Left lobe of liver (tissue), 2 donors: Measurements from ENCODE around the gene PNPLA1. TPM values are rescaled to one million over a fixed set of nuclear protein-coding genes. Genes with fewer than 3 reads are reported as not detected.

Experiments used
- ATAC-seq: fragments of 200-7000 bp; cut with Tn5 transposase; one replicate; pipeline ENCODE4 v1.9.1; 2020; ENCODE audit warnings: mild to moderate bottlenecking, moderate library complexity
- DNase-seq: peaks from one replicate; pipeline ENCODE4 v3.0.0-alpha.2; 2020; ENCODE audit warnings: low spot score
- total RNA-seq: library from RNA; stranded (reverse); gene quantifications from one replicate; pipeline ENCODE4 v1.2.1, GENCODE V29; 2021
- donor health status: DM: no; HTN: no; CAD: no; lungs with moderate emphysema.
- donor health status: DM: no; HTN: yes; CAD: no.

PNPLA1 gene
- total RNA-seq, 1 donor from 2014 or later: not detected

- ATAC-seq: no peak
Measured at GRCh38 chr6:36284359-36284758, 14.5 kb downstream of the PNPLA1 start.

GRCh38 chr6:36285187-36285671, 15.4 kb downstream of the PNPLA1 start:
- no peak for DNase-seq
- no peak for ATAC-seq

More at GRCh38 chr6:36284359-36284758, 14.5 kb downstream of the PNPLA1 start:
- DNase-seq: no peak

DNA sequence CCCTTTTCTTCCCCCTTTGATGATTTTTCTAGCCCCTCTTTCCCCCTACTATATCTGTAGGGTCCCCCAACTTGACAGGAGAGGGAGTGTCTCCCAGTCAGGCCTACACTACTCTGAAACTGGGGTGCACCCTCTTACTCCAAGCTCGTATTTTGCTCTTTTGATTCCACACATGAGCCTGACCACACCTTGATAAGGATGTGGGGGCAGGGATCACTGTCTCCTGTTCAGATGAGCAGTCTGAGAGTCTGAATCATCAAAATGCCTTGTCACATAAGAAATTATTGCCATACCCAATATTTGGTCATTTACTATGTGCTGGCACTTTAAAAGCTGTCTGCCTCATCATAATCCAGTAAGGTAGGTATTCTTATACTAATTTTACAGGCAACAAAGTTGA, 15.9 kb downstream of the PNPLA1 start:
- ATAC-seq: no peak

GRCh38 chr6:36286858-36287257, 17.0 kb downstream of the PNPLA1 start:
- no peak for DNase-seq
- no peak for ATAC-seq

More for the DNA sequence above, 15.9 kb downstream of the PNPLA1 start:
- no peak for DNase-seq

DNA sequence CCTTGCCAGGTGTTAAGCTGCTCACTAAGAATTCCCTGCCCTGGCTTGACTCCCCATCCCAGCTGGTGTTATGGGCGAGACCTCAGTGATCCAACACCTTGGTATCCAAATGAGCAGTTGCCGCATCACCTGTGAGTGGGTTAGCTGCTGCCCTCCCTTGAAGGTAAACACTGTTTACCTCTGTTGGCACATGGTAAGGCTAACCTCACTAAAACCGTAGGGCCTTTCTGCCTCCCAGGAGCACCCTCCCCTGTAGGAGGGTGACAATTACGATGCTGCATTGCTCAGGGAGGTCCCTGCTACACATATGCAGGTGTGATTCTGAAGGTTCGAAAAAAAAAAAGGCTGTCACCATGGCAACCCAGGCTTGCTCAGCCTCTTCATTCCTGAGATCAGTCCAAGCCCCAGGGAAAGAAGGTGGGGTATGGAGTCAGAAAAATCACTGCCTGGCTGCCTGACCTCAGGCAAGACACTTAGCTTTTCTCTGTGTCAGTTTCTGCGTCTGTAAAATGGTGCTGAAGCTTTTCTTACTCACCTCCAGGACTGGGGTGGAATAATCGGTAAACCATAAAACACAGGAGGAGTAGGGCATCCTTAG, 19.5 kb downstream of the PNPLA1 start:
- no peak for DNase-seq
- ATAC-seq: no peak

DNA sequence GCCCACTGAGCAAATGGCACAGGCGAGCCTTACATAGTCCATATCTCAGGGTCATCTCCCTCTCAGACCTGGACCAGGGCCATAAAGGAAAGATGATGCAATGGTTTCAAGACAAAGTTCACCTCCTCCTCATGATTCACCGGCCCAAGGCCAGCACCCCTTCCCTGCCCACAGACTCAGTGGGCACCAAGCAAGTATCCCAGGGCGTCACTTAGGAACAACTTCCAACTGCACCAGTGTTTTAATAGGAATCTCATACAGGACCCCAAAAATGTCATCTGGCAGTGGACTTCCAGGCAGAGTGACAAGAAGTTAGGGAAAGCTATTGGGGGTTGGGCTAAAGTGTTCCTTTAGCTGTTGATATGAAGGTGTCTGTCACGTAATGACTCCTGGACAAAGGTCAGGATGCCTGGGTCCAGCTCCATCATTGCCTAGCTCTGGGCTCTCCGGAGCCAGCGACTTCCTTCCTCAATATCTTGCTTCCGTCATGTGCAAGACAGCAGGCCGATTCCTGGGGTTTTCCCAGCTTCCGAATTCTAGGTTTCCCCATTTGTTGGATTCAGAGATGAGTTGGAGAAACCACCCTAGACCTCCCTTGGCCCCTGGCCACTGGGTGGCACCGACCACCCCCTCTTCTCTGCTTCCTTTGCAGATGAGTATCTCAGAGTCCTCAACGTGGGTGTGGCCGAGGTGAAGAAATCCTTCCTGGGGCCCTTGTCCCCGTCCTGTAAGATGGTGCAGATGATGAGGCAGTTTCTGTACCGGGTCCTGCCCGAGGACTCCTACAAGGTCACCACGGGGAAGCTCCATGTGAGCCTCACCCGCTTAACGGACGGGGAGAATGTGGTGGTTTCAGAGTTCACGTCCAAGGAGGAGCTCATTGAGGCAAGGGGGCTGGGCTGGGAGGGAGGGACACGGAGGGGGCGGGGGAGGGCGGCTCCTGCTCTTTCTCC, 21.1 kb downstream of the PNPLA1 start:
- ATAC-seq: peak; percentile 32
- DNase-seq: peak; percentile 52

DNA sequence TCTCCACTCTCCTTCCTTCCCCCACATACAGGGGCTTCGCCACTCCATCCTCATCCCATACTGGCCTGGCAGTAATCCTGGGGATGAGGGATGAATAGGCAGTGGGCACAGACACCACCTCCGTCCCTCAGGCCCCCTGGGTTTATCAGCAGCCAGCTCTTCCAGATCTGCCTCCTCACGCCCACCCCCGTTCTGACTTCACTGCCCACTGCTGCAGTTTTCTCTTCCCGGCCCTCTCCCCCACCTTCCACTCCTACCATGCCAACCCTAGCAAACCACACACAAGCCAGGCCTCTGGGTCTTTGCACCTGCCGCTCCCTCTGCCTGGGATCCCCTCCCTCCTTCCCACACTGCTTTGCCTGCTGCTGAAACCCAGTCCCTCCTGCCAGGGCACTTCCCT, 22.3 kb downstream of the PNPLA1 start:
- ATAC-seq (no peak), DNase-seq (no peak)

- ATAC-seq: no peak
- DNase-seq: no peak
Measured at GRCh38 chr6:36296240-36296639, 26.4 kb downstream of the PNPLA1 start.

GRCh38 chr6:36297051-36297450, 27.2 kb downstream of the PNPLA1 start:
- no peak for ATAC-seq

DNA sequence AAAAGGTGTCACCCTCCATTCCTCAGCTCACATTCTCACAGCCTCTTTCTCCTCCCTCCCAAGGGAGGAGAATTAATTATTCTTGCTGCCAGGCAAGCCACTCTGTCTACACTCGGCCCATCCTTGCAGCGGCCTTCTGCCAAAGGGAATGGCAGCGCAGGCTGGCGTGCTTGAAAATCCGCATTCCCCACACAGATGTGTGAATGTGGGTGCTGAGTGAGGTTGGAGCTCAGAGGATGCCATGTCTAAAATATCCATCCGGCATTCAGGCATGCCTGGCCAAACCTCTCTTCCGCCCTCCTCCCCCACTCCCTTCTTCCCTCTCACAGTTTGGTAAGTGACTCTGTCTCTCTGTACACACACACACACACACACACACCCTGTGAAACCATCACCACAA, 27.7 kb downstream of the PNPLA1 start:
- DNase-seq: no peak
- no peak for ATAC-seq

More at GRCh38 chr6:36297051-36297450, 27.2 kb downstream of the PNPLA1 start:
- no peak for DNase-seq

DNA sequence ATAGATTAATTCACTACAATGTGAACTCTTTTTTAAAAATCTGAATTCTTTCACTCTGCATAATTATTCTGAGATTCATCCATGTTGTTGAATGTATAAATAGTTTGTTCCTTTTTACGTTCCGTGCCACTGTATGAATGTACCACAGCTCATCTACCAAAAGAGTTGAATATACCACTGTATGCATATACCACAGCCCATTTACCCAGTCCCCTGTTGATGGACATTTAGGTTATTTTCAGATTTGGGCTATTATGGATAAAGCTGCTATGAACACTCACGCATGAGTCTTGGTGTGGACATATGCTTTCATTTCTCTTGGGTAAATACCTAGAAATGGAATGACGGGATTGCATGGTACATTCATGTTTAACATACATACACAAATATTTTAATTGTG, 28.2 kb downstream of the PNPLA1 start:
- ATAC-seq (no peak), DNase-seq (no peak)

GRCh38 chr6:36301085-36301658, 31.3 kb downstream of the PNPLA1 start:
- no peak for ATAC-seq
- no peak for DNase-seq

DNA sequence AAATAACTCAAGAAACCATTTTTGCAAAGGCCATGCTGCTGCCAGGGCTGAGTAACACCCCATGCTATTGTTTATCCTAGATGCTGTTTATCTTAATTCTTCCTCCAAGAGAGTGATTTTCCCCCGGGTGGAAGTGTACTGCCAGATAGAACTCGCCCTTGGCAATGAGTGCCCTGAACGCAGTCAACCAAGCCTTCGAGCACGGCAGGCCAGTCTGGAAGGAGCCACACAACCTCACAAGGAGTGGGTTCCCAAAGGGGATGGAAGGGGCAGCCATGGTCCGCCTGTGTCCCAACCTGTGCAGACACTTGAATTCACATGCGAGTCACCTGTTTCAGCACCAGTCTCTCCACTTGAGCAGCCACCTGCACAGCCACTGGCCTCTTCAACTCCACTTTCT, 31.9 kb downstream of the PNPLA1 start:
- no peak for DNase-seq
- ATAC-seq: no peak

DNA sequence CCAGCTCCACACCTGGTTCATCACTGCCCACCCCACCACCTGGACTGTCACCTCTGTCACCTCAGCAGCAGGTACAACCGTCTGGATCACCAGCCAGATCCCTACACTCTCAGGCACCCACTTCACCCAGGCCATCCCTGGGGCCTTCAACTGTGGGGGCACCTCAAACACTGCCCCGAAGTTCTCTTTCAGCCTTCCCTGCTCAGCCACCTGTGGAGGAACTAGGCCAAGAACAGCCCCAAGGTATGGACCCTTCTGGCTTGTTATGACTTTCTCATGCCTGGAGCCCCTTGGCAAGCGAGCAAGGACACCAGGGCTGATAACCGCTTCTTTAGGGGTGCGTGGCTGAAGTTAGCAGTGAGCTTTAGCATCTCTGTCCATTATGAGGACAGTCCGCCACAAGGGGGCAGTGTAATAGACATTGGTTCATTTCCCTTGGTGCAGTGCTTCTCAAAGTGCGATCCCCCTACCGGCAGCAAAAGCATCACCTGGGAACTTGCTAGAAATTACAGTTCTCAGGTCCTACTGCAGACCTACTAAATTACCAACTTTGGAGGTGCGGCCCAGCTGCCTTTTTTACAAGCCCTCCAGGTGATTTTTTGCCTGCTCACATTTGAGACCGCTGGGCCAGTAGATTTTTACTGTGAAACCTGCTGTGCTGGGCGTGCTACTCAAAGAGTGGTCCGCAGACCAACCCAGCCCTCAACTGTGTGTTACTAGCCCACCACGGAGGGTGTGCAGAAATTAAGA, 32.5 kb downstream of the PNPLA1 start:
- peak; percentile 100 for ATAC-seq

DNA sequence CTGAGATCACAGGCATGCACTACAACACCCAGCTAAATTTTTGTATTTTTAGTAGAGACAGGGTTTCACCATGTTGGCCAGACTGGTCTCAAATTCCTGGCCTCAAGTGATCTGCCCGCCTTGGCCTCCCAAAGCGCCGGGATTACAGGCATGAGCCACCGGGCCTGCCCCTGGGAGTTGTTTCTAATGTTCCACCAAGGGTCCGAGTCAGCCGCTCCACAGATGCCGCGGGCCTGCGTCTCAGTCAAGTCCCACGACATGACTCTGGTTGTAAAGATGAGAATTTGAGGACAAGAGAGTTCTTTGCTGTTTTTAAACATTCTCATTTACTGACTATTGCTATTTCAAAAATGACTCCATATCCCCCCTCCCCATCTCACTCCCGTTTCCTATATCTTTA, 36.0 kb downstream of the PNPLA1 start:
- no peak for DNase-seq
- no peak for ATAC-seq

More for the DNA sequence above, 32.5 kb downstream of the PNPLA1 start:
- DNase-seq: peak; percentile 87

- no peak for ATAC-seq
- no peak for DNase-seq
Measured at GRCh38 chr6:36306375-36306774, 36.5 kb downstream of the PNPLA1 start.

DNA sequence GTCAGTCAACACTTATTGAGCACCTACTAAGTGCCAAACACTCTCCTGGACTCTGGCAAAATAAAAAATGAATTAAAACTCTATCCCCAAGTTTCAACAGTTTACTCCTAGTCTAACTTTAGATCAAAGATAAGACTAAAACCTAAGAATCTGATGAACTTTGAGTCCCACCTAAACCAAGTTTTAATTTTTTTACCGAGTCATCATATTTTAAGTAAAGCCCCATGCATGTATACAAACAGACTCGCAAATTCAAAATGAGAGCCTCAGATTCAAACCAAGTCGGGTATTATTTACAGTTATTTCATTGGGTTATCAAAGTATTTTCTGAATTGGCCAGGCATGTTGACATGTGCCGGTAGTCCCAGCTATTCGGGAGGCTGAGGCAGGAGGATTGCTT, 38.7 kb downstream of the PNPLA1 start:
- ATAC-seq: no peak
- no peak for DNase-seq

GRCh38 chr6:36309203-36309602, 39.3 kb downstream of the PNPLA1 start:
- ATAC-seq: no peak

GRCh38 chr6:36309900-36310299, 40.0 kb downstream of the PNPLA1 start:
- DNase-seq (no peak), ATAC-seq (no peak)

More at GRCh38 chr6:36309203-36309602, 39.3 kb downstream of the PNPLA1 start:
- DNase-seq: no peak

GRCh38 chr6:36312854-36313648, 43.2 kb downstream of the PNPLA1 start:
- ATAC-seq (no peak), DNase-seq (no peak)
